ENCODE results near the gene PKIG. TPM values are rescaled to one million over a fixed set of nuclear protein-coding genes. Genes with fewer than 3 reads are reported as not detected.

PKIG gene
- total RNA-seq, 1 experiment from 2014 or later = 41.9 TPM

- ChIA-PET POLR2A (ENCODE audit: unreplicated experiment) (no interaction called here), CTCF (no interaction called here)
- H3K4me3 ChIP-seq = no peak overlapping the region
- H3F3A ChIP-seq (ENCODE audit: insufficient read depth, low read depth) = no peaks in the 10 kb centered on the region; the same call in 1 of the 2 replicates
- no peaks in the 10 kb centered on the region for H3K4me1 ChIP-seq (replicated peaks; ENCODE audit: insufficient read depth)
- H3K79me2 ChIP-seq (ENCODE audit: low read depth) = no peaks in the 10 kb centered on the region
- intact Hi-C loops (cut with micrococcal nuclease; ENCODE audit: unreplicated experiment) = no loop called here
- H3K4me2 ChIP-seq = no peak overlapping the region
- no peaks in the 10 kb centered on the region for H3K36me3 ChIP-seq (ENCODE audit: low read depth)
- H3K9me2 ChIP-seq (ENCODE audit: insufficient read depth) = no peaks in the 10 kb centered on the region
- H3K27ac ChIP-seq = no peak overlapping the region
- no peaks in the 10 kb centered on the region for H3K27me3 ChIP-seq (ENCODE audit: insufficient read depth, low read depth)
- BruUV-seq (replicated peaks) = no TSS peak
- TF ChIP-seq CTCF (conservative IDR thresholded peaks at IDR 0.05) (no peak), EZH2 (IDR thresholded peaks at IDR 0.05; ENCODE audit: low read depth) (no peak)
- DNase-seq = no peak
- H2AFZ ChIP-seq = no peak overlapping the region
- no peaks in the 10 kb centered on the region for H4K20me1 ChIP-seq (ENCODE audit: insufficient read depth)
- no peaks in the 10 kb centered on the region for H3K9me3 ChIP-seq (ENCODE audit: insufficient read depth, low read depth)
Observed at GRCh38 chr20:44662261-44662660, 79.9 kb downstream of the PKIG start.

GRCh38 chr20:44664131-44664530 is 81.8 kb downstream of the PKIG start:
- Histone ChIP-seq H3K9me2 (ENCODE audit: insufficient read depth) (no peaks in the 10 kb centered on the region), H3K36me3 (ENCODE audit: low read depth) (no peaks in the 10 kb centered on the region), H3K79me2 (ENCODE audit: low read depth) (no peaks in the 10 kb centered on the region), H3K4me3 (no peak overlapping the region), H3K4me1 (replicated peaks; ENCODE audit: insufficient read depth) (no peaks in the 10 kb centered on the region), H3K27me3 (ENCODE audit: insufficient read depth, low read depth) (no peaks in the 10 kb centered on the region), H3F3A (ENCODE audit: insufficient read depth, low read depth) (peaks cover under 1% of the 10 kb centered on the region), H3K9me3 (ENCODE audit: insufficient read depth, low read depth) (no peaks in the 10 kb centered on the region), H3K27ac (no peak overlapping the region), H4K20me1 (ENCODE audit: insufficient read depth) (no peaks in the 10 kb centered on the region), H2AFZ (no peak overlapping the region), H3K4me2 (no peak overlapping the region)
- no TSS peak for BruUV-seq (replicated peaks)
- TF ChIP-seq CTCF (conservative IDR thresholded peaks at IDR 0.05) (no peak), EZH2 (IDR thresholded peaks at IDR 0.05; ENCODE audit: low read depth) (no peak)
- ChIA-PET CTCF (no interaction called here), POLR2A (ENCODE audit: unreplicated experiment) (interaction anchor here (0.5 kb wide), 1 partner anchor 939 kb away, joined by 11 read pairs; no protein-coding TSS in a partner anchor)
- no peak for DNase-seq
- intact Hi-C loops (cut with micrococcal nuclease; ENCODE audit: unreplicated experiment) = no loop called here

GRCh38 chr20:44666066-44666465 is 83.7 kb downstream of the PKIG start:
- BruUV-seq (replicated peaks) = no TSS peak
- no peak for DNase-seq
- Histone ChIP-seq H3K4me1 (replicated peaks; ENCODE audit: insufficient read depth) (peaks cover 14% of the 10 kb centered on the region), H3F3A (ENCODE audit: insufficient read depth, low read depth) (peaks cover 5% of the 10 kb centered on the region), H3K27ac (no peak overlapping the region), H3K9me3 (ENCODE audit: insufficient read depth, low read depth) (no peaks in the 10 kb centered on the region), H3K79me2 (ENCODE audit: low read depth) (no peaks in the 10 kb centered on the region), H3K36me3 (ENCODE audit: low read depth) (no peaks in the 10 kb centered on the region), H3K9me2 (ENCODE audit: insufficient read depth) (no peaks in the 10 kb centered on the region), H3K4me2 (no peak overlapping the region), H4K20me1 (ENCODE audit: insufficient read depth) (no peaks in the 10 kb centered on the region), H3K4me3 (no peak overlapping the region), H3K27me3 (ENCODE audit: insufficient read depth, low read depth) (no peaks in the 10 kb centered on the region), H2AFZ (no peak overlapping the region)
- intact Hi-C loops (cut with micrococcal nuclease; ENCODE audit: unreplicated experiment) = no loop called here
- TF ChIP-seq EZH2 (IDR thresholded peaks at IDR 0.05; ENCODE audit: low read depth) (no peak), CTCF (conservative IDR thresholded peaks at IDR 0.05) (no peak)
- POLR2A ChIA-PET (ENCODE audit: unreplicated experiment) = interaction anchor here (0.7 kb wide), 1 partner anchor 560 kb away, joined by 9 read pairs; no protein-coding TSS in a partner anchor
- CTCF ChIA-PET = no interaction called here

Other genes with a start within 250 kb of the PKIG start
- not detected in 2 replicates for gene R3HDML, start 245.5 kb upstream of the PKIG start, total RNA-seq (2021)
- gene HNF4A, start 226.9 kb upstream of the PKIG start, total RNA-seq (2021) = 0.13 and 0.58 TPM in 2 replicates
- 28.5 and 31.3 TPM in 2 replicates for gene TTPAL, start 106.7 kb upstream of the PKIG start, total RNA-seq (2021)
- 76.0 and 110 TPM in 2 replicates for gene SERINC3, start 60.5 kb upstream of the PKIG start, total RNA-seq (2021)
- gene ADA, start 69.1 kb downstream of the PKIG start, total RNA-seq (2021) = 28.2 and 32.9 TPM in 2 replicates
- gene CCN5, start 132.8 kb downstream of the PKIG start, total RNA-seq (2021) = 0.20 TPM in 1 of 2 replicates, not detected in the other
- gene KCNK15, start 163.3 kb downstream of the PKIG start, total RNA-seq (2021) = 0.20 and 0.26 TPM in 2 replicates
- 0.13 and 0.15 TPM in 2 replicates for gene RIMS4, start 228.0 kb downstream of the PKIG start, total RNA-seq (2021)